Upper lobe of right lung (tissue), 1 donor: ENCODE data around the gene BTG2. TPM values are rescaled to one million over a fixed set of nuclear protein-coding genes. Genes with fewer than 3 reads are reported as not detected.

Experiments
- ATAC-seq: fragments of 200-7000 bp; cut with Tn5 transposase; one replicate; pipeline ENCODE4 v1.9.1; 2020; ENCODE audit warnings: mild to moderate bottlenecking, moderate library complexity
- DNase-seq: peaks from one replicate; pipeline ENCODE4 v3.0.0-alpha.2; 2020
- H3K27ac ChIP-seq: fragments of 200-600 bp; one replicate; pipeline ENCODE4 v1.8.0; 2022
- H3K27me3 ChIP-seq: fragments of 200-600 bp; one replicate; pipeline ENCODE4 v1.8.0; 2022; ENCODE audit warnings: mild to moderate bottlenecking
- H3K36me3 ChIP-seq: fragments of 200-600 bp; one replicate; pipeline ENCODE4 v1.8.0; 2022
- H3K4me1 ChIP-seq: fragments of 200-600 bp; one replicate; pipeline ENCODE4 v1.8.0; 2022
- H3K4me3 ChIP-seq: fragments of 200-600 bp; one replicate; pipeline ENCODE4 v1.8.0; 2022; ENCODE audit warnings: mild to moderate bottlenecking
- H3K9me3 ChIP-seq: fragments of 200-600 bp; one replicate; pipeline ENCODE4 v1.8.0; 2022
- CTCF ChIP-seq: fragments of 200-600 bp; IDR thresholded peaks from one replicate; pipeline ENCODE4 v1.8.0; 2022; ENCODE audit warnings: antibody characterized with exemption
- intact Hi-C: fragments of 100-400 bp; cut with DNase I; formaldehyde crosslinking; loops from one replicate; pipeline ENCODE4 v1.11.0; 2022
- total RNA-seq: library from RNA; stranded (reverse); fragmentation: NEBNext Ultra II Directional; extraction: Animal tissue kit (Norgen Biotek cat#: 25700); gene quantifications from one replicate; pipeline ENCODE4 v1.2.1, GENCODE V29; 2021
- donor health status: DM: no; HTN: yes; CAD: no; lungs with severe emphysema.

The BTG2 gene
- total RNA-seq, 1 donor from 2014 or later: 95.3 TPM

GRCh38 chr1:203326830-203327683 is 21.7 kb downstream of the BTG2 start:
- Histone ChIP-seq H3K9me3 (no peaks in the 10 kb centered on the region), H3K27ac (peak overlapping the region; percentile 92), H3K4me1 (peaks cover 51% of the 10 kb centered on the region), H3K27me3 (no peaks in the 10 kb centered on the region), H3K36me3 (no peaks in the 10 kb centered on the region), H3K4me3 (peak overlapping the region; percentile 60)
- TF ChIP-seq CTCF: no peak
- DNase-seq (peak; percentile 98), ATAC-seq (peak; percentile 89)
- intact Hi-C loops: no loop called here

- DNase-seq (no peak), ATAC-seq (no peak)
- no peaks in the 10 kb centered on the region for H3K9me3 ChIP-seq
- H3K4me1 ChIP-seq: peaks cover 43% of the 10 kb centered on the region
- no peaks in the 10 kb centered on the region for H3K27me3 ChIP-seq
- peak; percentile 46 for TF ChIP-seq CTCF
- H3K27ac ChIP-seq: peak overlapping the region; percentile 92
- H3K4me3 ChIP-seq: peak overlapping the region; percentile 60
- intact Hi-C loops: no loop called here
- H3K36me3 ChIP-seq: no peaks in the 10 kb centered on the region
Measured at GRCh38 chr1:203327684-203328457, 22.6 kb downstream of the BTG2 start.

- peak; percentile 67 for DNase-seq
- Histone ChIP-seq H3K27me3 (no peaks in the 10 kb centered on the region), H3K4me3 (no peak overlapping the region), H3K27ac (peak overlapping the region; percentile 92), H3K9me3 (no peaks in the 10 kb centered on the region), H3K36me3 (no peaks in the 10 kb centered on the region), H3K4me1 (peaks cover 34% of the 10 kb centered on the region)
- intact Hi-C loops: no loop called here
- no peak for TF ChIP-seq CTCF
- ATAC-seq: no peak
Measured at GRCh38 chr1:203328714-203329122, 23.4 kb downstream of the BTG2 start.

GRCh38 chr1:203331224-203331623 is 25.9 kb downstream of the BTG2 start:
- Histone ChIP-seq H3K9me3 (no peaks in the 10 kb centered on the region), H3K4me1 (peaks cover 19% of the 10 kb centered on the region), H3K27ac (no peak overlapping the region), H3K27me3 (no peaks in the 10 kb centered on the region), H3K36me3 (no peaks in the 10 kb centered on the region), H3K4me3 (no peak overlapping the region)
- no peak for TF ChIP-seq CTCF
- no peak for ATAC-seq
- no peak for DNase-seq
- intact Hi-C loops: no loop called here

- H3K36me3 ChIP-seq: no peaks in the 10 kb centered on the region
- no peak overlapping the region for H3K4me3 ChIP-seq
- H3K4me1 ChIP-seq: peaks cover 13% of the 10 kb centered on the region
- DNase-seq (no peak), ATAC-seq (no peak)
- no peaks in the 10 kb centered on the region for H3K9me3 ChIP-seq
- no peak for TF ChIP-seq CTCF
- no peaks in the 10 kb centered on the region for H3K27me3 ChIP-seq
- no peak overlapping the region for H3K27ac ChIP-seq
- intact Hi-C loops: no loop called here
Measured at GRCh38 chr1:203335503-203335902, 30.2 kb downstream of the BTG2 start.
